ENCODE measurements around the gene MYF5. TPM values are rescaled to one million over a fixed set of nuclear protein-coding genes. Genes with fewer than 3 reads are reported as not detected.
"Not testable (repeated sequence)": the region's sequence is repeated elsewhere in the genome, so short reads cannot be mapped to it uniquely, and the experiment has no call there.

The MYF5 gene
- total RNA-seq (not detected), polyA plus RNA-seq (not detected)
- long read RNA-seq, donor 1, result 0 reads
- long read RNA-seq, donor 2, result 0 reads
- long read RNA-seq, donor 3, result 0 reads

DNA sequence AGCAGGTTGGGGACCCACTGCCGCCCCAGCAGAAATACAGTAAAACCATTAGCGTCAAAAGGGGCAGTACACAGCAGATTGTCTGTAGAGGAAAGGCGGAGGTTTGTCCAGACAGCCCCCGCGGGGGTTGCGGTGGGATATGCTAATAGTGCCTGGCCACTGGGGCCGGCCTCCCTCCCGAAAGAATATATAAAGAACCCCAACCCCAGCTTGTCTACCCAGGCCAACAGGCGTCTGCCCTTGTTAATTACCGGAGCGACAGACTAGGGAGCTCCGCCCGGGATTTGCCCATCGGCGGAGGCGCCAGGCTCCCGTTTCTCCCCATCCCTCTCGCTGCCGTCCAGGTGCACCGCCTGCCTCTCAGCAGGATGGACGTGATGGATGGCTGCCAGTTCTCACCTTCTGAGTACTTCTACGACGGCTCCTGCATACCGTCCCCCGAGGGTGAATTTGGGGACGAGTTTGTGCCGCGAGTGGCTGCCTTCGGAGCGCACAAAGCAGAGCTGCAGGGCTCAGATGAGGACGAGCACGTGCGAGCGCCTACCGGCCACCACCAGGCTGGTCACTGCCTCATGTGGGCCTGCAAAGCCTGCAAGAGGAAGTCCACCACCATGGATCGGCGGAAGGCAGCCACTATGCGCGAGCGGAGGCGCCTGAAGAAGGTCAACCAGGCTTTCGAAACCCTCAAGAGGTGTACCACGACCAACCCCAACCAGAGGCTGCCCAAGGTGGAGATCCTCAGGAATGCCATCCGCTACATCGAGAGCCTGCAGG is at the start of gene MYF5:
Gene MYF5, plus strand, starts transcription at position 217 of the 774 bp plus-strand sequence. Its CDS starts 152 bp downstream, at position 369.
- no peak for ATAC-seq
- no peak within 1 kb of the TSS for H3K4me3 ChIP-seq
- 34 to 47% (median 40%) methylated on average over 28 to 45 of the region's 45 CpGs for WGBS, 4 donors
- H3K36me3 ChIP-seq, result no peaks in the 10 kb centered on the region
- peaks cover 3 to 31% (median 8%) of the 10 kb centered on the region in 9 donors for H3K27me3 ChIP-seq
- no peaks in the 10 kb centered on the region for H3K9me3 ChIP-seq
- no peaks in the 10 kb centered on the region for H3K4me1 ChIP-seq
- TF ChIP-seq, protein P1, sequence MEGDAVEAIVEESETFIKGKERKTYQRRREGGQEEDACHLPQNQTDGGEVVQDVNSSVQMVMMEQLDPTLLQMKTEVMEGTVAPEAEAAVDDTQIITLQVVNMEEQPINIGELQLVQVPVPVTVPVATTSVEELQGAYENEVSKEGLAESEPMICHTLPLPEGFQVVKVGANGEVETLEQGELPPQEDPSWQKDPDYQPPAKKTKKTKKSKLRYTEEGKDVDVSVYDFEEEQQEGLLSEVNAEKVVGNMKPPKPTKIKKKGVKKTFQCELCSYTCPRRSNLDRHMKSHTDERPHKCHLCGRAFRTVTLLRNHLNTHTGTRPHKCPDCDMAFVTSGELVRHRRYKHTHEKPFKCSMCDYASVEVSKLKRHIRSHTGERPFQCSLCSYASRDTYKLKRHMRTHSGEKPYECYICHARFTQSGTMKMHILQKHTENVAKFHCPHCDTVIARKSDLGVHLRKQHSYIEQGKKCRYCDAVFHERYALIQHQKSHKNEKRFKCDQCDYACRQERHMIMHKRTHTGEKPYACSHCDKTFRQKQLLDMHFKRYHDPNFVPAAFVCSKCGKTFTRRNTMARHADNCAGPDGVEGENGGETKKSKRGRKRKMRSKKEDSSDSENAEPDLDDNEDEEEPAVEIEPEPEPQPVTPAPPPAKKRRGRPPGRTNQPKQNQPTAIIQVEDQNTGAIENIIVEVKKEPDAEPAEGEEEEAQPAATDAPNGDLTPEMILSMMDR (IDR thresholded peaks at IDR 0.05), result no peak
- no peak for TF ChIP-seq POLR2A (IDR thresholded peaks at IDR 0.05)
- no peak within 1 kb of the TSS for H3K27ac ChIP-seq
- intact Hi-C loops (cut with DNase I), result no loop called here
- no peak for DNase-seq

DNA sequence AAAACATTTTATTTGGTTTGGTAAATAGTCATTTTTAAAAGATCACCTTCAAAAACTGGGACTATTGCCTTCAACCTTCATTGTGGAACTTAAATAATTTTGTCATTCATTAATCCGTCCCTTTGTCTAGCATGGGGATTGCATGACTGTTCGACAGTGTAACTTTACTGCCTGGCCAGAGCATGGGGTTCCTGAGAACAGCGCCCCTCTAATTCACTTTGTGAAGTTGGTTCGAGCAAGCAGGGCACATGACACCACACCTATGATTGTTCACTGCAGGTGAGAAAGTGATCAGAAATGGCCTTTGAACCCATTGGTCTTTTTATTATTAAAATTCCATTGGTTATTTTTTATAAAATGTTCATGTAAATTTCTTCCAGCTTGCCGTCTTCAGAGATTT is 46.5 kb upstream of the MYF5 start:
- TF ChIP-seq, protein P1 (IDR thresholded peaks at IDR 0.05), result no peak
- no peak for TF ChIP-seq POLR2A (IDR thresholded peaks at IDR 0.05)
- no peaks in the 10 kb centered on the region for H3K36me3 ChIP-seq
- ATAC-seq, result no peak
- intact Hi-C loops (cut with DNase I), result no loop called here
- H3K27ac ChIP-seq, result no peak overlapping the region
- WGBS, 4 donors, result 71 to 73% (median 72%) methylated on average over 5 of the region's 5 CpGs
- DNase-seq, result no peak
- no peaks in the 10 kb centered on the region for H3K27me3 ChIP-seq
- no peaks in the 10 kb centered on the region for H3K4me1 ChIP-seq
- H3K9me3 ChIP-seq, result peaks cover 0 to 3% (median 0%) of the 10 kb centered on the region in 12 donors
- H3K4me3 ChIP-seq, result no peak overlapping the region

DNA sequence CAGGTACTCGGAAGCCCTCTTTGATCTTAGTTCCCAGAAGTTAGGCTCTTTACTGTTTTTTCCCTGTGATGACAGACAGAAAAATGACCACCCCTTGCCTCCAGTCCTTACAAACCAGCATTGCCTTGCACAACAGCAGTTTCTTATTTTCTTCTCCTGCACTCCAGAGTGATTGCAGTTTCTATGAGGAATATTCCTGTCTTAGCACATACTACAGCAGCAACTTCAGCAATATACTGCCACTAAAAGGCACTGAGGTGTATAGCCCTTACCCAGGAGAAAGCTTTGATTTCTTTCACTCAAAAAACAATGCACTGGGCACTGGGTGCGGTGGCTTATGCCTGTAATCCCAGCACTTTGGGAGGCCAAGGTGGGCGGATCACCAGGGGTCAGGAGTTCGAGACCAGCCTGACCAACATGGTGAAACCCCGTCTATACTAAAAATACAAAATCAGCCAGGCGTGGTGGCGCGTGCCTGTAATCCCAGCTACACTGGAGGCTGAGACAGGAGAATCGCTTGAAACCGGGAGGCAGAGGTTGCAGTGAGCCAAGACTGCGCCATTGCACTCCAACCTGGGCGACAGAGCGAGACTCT is 40.6 kb upstream of the MYF5 start:
- H3K4me3 ChIP-seq; H3K27me3 ChIP-seq; H3K9me3 ChIP-seq; DNase-seq; H3K27ac ChIP-seq; H3K36me3 ChIP-seq; H3K4me1 ChIP-seq; intact Hi-C loops (cut with DNase I); ATAC-seq: not testable (repeated sequence)
- WGBS, 4 donors, result 88 to 98% (median 95%) methylated on average over 13 of the region's 13 CpGs

DNA sequence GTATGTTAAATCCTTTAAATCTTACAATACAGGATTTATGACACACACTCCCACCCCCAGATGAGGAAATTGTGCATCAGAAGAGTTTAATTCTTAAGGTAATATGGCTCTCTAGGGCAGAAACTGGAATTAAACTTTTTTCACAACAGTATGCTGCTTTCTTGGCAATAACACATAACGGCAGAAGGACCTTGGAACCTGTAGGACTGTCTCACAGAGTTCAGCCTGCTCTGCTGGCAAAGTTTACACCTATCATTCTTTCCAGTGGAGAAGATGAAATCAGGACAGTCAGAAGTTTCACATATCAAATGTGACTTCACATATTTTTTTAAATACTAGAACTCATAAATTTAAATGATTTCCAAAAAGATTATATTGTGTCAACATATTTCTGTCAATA is 39.9 kb upstream of the MYF5 start:
- H3K27me3 ChIP-seq, result no peaks in the 10 kb centered on the region
- ATAC-seq, result no peak
- H3K4me1 ChIP-seq, result no peaks in the 10 kb centered on the region
- WGBS, 4 donors, result 68 to 76% (median 74%) methylated on average over 1 of the region's 1 CpG
- H3K27ac ChIP-seq, result no peak overlapping the region
- no peak for DNase-seq
- no peak overlapping the region for H3K4me3 ChIP-seq
- intact Hi-C loops (cut with DNase I), result no loop called here
- H3K9me3 ChIP-seq, result no peaks in the 10 kb centered on the region
- TF ChIP-seq POLR2A (IDR thresholded peaks at IDR 0.05), result no peak
- TF ChIP-seq, protein P1 (IDR thresholded peaks at IDR 0.05), result no peak
- no peaks in the 10 kb centered on the region for H3K36me3 ChIP-seq
